ENCODE data around the gene PATJ.

GRCh38 chr1:61930116-61930645, 187.9 kb downstream of the PATJ start:
- TF ChIP-seq CTCF (conservative IDR thresholded peaks at IDR 0.05; ENCODE audit: low read depth, low read length) (no peak), EZH2 (IDR thresholded peaks at IDR 0.05; ENCODE audit: low read length, unreplicated experiment) (no peak), EZH2phosphoT487 (IDR thresholded peaks at IDR 0.05; ENCODE audit: borderline replicate concordance, low read length) (no peak)
